Stimulated activated CD4-positive, alpha-beta T cell treated with anti-CD3 and anti-CD28 coated beads, Interleukin-12 subunit alpha, Interleukin-12 subunit beta, amount 100 ng/mL, for 48 hours (primary cell): Measurements from ENCODE around the gene IKBKG.
"Not testable (repeated sequence)": the region's sequence is repeated elsewhere in the genome, so short reads cannot be mapped to it uniquely, and the experiment has no call there.

Source experiments
- DNase-seq, 3 donors: peaks; one replicate each; pipeline ENCODE4 v3.0.0-alpha.2; 2020; ENCODE audit warnings: low read depth in 2 of 3, low spot score in 1 of 3

Gene IKBKG

DNA sequence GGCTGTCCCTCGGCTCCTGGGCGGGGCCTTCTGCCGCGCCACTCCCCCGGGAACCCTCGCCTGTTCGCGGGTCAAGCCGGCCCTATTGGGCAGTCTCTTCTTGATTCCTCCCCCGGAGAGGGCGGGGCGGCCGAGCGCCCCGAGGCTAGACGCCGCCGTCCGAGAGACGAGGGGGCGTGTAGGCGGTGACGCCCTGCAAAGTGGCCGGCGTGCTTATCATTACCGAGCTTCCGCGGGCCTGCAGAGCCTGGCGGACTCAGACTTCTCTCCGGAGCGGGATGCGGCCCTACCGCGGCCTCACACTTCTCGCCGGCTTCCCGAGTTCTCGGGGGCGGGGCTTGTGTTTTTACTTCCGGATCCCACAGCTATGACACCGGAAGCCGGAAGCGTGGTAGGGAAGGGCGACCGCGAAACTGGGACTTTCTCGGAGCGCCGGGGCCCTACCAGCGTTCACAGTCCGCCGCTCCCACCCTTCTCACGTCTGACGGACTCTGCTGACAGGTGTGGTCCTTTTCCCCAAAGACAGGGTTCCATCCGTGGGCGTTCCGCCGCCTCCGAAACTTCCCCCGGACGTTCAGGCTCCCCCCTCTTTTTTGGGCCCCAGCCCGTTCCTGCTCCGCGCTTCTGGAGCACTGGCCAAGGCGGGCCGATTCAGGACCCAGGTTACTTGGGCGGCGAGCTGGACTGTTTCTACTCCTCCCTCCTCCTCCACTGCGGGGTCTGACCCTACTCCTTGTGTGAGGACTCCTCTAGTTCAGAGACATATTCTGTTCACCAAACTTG, at the start of gene IKBKG:
TSS of gene IKBKG (plus strand) at position 376 of the 783 bp plus-strand sequence. CDS start 4,383 bp downstream, outside the sequence.
- DNase-seq: peak; percentile 76 to 82 (median 79)

DNA sequence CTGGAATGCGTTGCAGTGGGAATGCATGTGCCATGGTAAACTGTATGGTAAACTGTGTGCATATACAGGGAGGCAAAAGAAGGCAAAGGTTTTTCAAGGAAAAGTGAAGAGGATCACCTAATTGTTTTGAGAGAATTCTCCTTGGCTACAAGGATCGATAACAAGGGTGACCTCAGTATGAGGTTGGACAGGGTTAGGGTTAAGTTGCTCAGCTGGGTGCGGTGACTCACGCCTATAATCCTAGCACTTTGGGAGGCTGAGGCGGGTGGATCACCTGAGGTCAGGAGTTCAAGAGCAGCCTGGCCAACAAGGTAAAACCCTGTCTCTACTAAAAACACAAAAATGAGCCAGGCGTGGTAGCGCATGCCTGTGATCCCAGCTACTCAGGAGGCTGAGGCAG, 46.0 kb upstream of the IKBKG start:
- not testable (repeated sequence) for DNase-seq

DNA sequence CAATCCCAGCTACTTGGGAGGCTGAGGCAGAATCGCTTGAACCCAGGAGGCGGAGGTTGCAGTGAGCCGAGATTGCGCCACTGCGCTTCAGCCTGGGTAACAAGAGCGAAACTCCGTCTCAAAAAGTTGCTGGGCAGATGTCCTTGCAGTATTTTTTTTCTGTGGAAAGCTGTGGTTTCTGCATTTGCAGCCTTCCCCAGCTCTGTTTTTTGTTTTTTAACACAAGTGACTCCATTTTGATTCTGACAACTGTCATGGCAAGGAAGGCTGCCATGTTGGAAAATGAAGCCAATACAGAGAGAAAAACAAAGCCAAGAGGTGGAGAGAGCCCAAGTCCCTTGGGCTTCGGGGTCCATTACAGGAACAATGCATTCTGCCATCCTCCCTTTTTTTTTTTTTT, 45.3 kb upstream of the IKBKG start:
- no peak for DNase-seq

DNA sequence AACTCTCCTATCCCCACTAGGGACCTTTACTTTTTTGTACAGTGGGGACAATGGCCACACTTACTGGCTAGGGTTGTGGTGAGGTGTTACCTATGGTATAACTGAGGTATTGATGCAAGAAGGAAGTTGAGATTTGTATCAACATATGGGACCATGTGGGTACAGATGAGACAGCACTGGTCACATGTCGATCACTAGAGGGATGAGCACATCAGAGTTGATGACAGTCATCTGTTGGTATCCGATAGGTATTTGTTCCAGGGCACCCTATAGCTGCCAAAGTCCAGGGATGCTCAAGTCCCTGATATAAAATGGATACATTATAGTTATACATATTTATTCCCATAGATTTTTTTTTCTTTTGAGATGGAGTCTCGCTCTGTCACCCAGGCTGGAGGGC, 44.4 kb upstream of the IKBKG start:
- DNase-seq: no peak

DNA sequence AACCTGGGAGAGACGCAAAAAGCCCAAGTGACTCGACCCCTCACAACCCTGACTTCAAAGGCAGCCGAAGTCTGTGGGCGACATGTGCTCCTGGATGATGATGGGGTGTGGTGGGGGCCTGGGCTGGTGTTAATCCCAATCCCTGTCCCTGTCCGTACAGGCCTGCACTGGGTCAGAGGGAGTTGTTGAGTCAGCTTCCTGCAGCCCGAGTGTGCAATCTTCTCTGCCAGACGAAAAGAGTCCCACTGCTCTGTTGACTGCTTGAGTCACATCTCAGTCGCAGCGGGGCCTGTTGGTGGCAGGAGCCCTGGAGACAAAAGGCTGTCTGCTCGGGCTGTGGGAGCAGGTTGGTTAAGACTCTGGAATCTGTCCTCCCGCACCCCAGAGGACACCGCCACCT, 41.7 kb upstream of the IKBKG start:
- DNase-seq: no peak

- no peak for DNase-seq
Measured at GRCh38 chrX:154506483-154507332, 40.7 kb upstream of the IKBKG start.

DNA sequence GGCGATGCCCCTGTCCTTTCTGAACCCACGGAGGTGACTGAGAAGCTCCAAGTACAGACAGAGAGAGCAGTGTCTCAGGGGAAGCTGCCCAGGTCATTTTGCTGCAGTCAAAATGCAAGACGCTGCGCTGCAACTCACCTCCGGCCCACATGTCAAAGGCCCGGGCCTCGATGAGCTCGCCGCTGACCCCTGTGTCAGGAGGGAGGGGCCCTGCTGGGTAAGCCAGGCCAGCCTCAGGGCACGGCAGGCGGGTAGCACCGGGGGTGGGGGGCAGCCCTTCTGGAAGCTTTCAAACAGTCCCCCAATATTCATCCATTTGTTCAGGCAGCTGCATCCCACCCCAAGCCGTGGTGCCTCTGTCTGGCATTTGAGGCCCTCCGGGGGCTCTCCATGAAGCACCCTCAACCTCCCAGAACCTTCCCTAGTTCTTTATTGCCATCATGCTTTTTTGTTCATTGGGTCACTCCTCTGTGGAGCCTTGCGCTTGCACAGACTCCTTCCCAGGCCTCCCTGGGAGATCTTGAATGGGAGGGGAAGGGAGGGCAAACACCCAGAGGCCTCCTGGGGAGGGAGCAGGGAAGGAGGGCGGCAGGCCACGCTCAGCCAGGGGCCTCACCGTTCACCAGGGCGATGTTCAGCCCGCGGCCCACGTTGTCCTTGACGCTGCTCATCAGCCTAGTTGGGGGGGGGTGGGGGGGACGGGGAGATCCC, 39.6 kb upstream of the IKBKG start:
- no peak for DNase-seq

GRCh38 chrX:154508384-154508745, 39.1 kb upstream of the IKBKG start:
- DNase-seq: no peak

DNA sequence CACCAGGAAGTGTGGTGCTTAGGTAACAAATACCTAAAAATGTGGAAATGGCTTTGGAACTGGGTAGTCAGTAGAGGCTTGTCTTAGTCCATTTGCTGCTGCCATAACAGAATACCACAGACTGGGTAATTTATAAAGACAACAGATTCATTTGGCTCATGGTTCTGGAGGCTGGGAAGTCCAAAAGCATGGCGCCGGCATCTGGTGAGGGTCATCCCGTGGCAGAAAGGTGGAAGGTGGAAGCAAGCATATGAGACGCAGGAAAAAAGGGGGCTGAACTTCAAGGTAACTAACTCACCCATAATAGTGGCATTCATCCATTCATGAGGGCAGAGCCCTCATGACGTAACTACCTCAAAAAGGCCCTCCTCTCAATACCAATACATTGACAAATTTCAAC, 38.0 kb upstream of the IKBKG start:
- DNase-seq: no peak

- DNase-seq: no peak
Measured at GRCh38 chrX:154511761-154512160, 35.7 kb upstream of the IKBKG start.

DNA sequence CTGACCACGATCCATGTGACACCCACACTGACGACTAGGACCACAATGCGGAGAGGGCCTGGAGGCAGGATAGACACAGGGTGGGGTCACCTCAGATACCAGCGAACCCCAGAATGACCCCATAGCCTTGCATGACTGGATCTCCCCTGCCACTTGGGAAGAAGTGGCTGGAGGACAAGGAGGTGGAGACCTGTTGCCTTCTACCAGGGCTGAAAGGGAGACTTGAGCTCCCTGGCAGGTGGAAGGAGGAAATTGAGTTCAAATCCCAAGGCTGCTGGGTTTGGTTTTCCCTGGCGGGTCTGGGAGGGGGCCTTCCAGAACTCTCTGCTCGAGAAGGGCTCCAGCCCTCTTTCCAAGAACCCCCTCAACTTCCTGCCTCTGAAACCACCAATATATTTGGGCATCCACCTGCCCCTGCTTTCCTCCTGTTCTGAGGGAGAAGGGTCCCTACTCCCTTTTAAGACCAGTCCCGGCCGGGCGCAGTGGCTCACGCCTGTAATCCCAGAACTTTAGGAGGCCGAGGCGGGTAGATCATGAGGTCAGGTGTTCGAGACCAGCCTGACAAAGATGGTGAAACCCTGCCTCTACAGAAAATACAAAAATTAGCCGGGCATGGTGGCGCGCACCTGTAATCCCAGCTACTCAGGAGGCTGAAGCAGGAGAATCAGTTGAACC, 34.4 kb upstream of the IKBKG start:
- DNase-seq: no peak

GRCh38 chrX:154513716-154514115, 33.7 kb upstream of the IKBKG start:
- DNase-seq: no peak

- no peak for DNase-seq
Measured at GRCh38 chrX:154515090-154515965, 32.1 kb upstream of the IKBKG start.

DNA sequence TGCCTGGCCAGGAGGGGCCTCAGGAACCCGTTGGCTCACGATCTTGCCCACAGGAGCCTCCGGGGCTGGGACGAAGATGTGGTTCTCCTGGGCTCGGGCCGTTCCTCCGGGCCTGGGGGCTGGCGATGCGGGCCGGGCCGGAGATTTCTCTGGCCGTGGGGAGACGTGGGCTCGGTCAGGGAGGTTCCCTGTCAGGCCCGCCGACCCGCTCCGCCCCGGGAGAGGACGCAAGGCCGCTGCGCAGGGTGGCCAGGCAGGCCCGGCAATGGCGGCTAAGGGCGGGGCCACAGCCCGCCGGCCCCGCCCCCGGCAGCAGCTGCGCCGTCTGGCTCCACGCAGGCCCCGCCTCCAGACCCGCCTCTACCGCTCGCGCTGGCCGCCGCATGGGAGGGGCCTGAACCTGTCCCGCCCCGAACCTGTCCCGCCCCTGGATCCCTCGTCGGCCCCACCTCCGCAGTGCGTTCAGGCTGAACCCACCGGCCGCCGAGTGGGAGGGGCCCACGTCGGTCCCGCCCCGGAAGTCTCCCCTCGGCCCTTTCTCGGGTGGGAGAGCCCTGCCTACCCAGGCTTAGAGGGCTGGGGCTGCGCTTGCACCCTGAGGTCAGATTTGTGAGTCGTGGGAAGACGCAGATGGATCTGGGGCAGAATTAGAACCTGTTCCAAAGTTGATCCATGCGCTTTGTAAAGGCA, 31.3 kb upstream of the IKBKG start, which contains the start of gene FAM3A:
TSS of gene FAM3A (minus strand) at position 267 of the 690 bp plus-strand sequence. CDS start 460 bp downstream, outside the sequence.
- DNase-seq: peak; percentile 83 to 90 (median 88)

DNA sequence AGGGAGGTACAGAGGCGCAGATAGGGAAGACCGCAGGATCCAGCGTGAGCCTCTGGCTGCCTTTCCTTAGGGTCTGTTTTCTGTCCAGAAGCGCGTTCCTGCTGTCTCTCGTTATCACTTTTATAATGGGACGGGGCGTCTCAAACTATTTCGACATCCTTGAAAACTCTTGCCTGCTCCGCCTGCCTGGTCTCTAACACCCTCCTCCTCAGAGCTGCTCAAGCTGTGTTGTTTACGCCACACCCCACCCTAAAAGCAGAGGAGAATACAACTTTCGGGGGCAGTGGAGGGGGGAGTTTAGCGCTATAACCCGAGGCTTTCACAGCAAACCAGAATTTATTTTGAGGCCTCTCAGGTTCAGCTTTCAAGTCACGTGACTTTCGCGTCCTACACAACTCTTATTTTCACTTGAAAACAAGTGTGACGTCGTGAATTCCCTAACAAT, 30.7 kb upstream of the IKBKG start:
- DNase-seq: no peak

DNA sequence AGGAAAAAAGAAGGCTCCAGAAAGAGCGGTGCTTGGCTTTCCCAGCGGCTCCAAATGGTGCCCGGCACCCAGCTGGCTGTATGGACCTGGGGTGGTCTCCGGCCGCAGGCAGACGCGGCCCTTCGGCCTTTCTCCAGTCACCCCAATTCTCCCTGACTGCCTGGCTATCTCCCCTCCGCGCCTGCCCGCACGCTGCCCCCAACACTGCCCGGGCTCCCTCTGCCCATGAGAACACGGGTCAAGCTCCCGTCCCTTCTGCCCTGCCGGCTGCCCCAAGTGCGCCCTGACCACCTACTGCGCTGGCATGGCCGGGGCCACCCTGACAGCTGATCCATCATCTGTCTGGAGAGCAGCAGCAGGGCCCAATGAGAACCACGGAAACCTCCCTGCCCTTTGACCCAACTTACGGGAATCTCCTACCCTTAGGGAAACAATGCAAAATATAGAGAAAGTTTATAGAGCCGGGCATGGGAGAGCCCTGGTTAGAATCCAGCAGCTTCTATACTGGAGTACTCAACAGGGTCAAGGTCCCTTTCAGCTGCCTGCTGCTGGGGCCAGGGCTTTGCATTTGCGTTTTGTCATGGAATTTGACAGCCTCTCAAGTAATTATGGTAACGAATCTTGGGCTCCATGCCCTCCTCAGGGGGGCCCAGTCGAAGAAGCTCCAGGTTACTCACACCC, 30.2 kb upstream of the IKBKG start:
- no peak for DNase-seq

GRCh38 chrX:154519389-154519788, 28.0 kb upstream of the IKBKG start:
- no peak for DNase-seq

DNA sequence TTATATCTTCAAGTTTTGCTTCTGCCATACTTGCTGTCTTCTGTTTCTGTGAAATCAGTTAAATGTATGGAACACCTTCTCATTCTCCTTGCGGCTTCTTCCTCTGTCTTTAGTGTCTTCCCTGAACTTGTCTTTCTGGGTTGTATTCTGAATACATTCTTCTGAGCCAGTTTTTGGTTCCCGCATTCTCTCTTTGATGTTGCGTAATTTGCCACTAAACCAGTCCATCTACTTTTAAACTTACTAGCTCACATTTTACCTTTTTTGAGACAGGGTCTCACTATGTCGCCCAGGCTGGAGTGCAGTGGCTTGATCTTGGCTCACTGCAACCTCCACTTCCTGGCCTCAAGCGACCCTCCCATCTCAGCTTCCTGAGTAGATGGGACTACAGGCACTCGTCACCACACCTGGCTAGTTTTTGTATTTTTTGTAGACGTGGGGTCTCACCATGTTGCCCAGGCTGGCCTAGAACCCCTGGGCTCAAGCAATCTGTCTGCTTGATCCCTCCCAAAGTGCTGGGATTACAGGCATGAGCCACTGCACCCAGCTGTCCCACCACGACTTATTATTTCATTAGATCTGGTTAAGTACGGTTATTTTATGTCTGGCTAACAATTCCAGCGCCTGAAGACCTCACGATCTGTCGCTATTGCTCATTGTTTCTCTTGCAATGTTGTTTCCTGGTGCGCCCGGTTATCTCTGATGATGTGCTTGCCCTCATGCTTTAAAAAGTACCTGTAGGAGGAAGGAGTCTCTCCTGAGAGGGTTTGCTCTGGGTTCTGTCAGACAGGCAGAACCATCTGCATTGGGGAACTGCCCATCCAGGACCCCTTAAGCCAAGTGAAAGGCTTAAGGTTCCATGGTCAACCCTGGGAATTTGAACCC, 21.6 kb upstream of the IKBKG start:
- DNase-seq: no peak
